Activated gamma-delta T cell treated with Interleukin-2 at 50 U/mL for 16 hours (primary cell): ENCODE measurements around the gene FAM24B.

Experiments
- DNase-seq: peaks from one replicate; pipeline ENCODE4 v3.0.0-alpha.2; 2020

The FAM24B gene

DNA sequence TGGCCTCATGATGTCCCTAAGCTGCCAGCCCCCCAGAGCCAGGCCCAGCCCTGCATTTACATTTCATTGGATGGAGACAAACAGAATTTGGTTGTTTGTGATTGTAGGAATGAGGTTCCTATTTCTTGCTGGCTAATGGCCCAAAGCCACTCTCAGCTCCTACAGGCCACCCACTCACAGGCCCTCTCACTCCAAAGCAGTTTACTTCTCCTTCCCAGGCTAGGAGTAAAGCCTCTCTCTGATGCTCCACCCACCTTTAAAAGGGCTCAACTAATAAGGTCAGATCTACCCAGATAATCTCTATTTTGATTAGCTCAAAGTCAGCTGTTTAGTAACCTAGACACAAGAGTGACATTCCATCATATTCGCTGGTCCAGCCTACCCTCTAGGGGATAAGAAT, 22.5 kb downstream of the FAM24B start:
- no peak for DNase-seq

DNA sequence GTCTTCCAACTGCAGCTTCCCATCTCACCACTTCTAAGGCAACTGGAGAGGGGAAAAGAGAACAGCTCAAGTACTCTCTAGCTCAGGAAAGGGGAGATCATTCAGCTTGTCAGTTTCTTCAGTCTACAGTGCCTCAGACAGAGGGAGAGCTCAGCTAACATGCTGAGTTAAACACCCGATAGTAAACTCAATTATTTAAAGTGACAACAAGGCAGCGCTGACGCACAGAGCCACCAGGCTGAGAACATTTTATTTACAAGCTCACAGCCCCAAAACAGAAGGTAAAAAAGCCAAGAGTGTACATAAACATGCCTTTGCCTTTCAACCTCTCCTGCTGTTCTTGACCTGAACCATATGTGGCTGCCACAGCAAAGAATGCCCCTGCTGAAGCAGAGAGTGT, 23.6 kb downstream of the FAM24B start:
- DNase-seq, result no peak

DNA sequence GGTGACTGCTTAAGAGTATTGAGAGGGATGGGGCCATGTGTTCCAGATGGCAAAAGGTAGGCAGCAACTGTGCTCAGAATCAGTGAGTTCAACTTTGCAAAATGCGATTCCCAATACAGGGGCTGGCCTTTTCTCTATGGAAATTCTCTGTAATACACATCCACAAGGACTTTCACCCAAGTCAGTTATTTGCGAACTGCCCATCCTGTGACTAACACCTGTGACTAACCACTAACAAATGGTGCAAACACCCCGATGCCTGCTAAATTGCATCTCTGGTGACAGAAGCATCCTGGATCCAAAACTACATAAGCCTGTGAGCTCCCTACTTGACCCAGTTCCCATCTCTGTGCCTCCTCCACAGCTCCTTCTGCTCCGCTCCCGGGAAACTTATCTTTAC, 24.7 kb downstream of the FAM24B start:
- DNase-seq, result no peak

DNA sequence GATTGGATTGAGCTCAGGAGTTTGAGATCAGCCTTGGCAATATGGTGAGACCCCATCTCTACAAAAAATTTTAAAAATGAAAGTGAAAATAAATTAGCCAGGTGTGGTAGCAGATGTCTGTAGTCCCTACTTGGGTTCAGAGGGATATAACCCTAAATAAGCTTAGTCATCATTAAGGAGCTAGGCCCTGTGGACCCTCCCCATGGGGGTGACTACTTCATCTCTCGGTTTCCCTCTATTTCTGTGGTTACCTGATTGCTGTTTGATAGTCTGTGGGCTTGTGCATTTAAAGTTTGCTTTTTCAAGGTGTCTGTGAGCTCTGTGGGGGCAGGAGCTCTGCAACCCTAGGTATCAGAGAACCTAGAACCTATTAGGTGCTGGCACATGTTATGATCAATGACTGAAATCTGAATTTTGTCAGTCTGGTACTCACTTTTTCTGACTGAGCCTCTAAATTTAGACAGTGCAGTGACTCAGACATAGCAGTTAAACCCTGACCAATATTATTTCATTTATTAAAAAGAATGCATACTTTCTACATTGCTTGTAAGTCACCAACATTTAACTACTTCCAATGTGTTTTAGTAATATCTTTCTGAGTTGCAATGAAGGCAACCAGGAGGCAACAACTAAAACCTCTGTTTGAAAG, 25.6 kb downstream of the FAM24B start:
- no peak for DNase-seq

DNA sequence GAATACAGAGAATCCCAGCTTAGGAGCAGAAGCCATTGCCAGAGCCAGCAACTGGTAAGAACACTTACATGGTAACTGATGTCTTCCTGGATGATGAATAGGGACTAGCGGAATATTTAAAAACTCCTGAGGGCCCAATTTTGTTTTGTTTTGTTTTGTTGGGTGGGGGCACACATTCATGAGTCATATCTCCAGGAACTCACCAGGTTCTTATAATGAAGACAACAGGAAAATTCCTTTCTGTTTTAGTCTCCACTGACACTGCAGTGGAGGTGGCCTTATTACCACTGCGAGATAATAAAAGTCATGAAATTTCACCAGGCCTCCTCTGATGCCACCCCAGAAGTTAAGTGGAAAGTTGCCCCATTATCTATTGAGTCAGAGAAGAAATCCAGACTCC, 27.1 kb downstream of the FAM24B start:
- no peak for DNase-seq

DNA sequence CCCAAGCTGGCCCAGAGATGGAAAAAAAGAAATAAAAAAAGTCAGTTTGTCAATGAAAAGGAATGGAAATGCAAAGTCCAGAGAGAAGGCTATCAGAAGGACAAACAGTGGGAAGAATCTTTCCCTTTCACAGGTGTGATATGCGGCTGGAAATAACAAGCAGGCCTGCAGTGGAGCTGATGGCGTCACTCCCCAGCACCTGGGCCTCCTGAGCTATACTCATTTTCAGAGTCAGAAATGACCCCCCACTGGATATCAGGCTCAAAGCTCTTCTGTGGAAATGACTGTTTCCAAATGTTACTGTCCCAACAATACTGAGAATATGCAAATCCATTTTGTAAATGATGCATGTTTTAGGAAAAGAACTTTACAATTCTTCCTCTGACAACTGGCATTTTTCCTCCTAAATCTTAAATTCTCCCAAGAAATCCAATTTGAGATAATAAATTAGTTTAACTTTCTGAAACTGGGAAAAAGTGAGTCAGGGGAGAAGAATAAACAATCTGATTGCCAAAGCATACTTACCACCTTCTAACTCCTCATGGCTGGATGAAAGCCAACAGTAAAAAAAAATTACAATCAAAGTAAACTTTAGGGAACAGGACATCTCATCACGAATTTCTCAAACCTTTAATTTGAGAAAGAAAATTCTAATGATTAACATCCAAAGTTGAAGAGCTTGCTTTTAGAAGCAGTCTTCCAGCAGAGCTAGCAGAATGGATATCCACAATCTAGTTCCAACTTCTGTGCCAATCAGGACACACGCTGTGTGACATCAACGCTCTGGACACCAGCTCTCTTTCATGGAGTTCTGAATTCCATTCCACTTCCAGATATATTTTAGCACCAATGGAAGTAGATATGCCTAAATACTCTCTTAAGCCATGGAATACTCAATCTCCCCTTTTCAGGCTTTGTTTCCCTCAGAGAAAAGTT, 28.4 kb downstream of the FAM24B start:
- DNase-seq, result no peak

DNA sequence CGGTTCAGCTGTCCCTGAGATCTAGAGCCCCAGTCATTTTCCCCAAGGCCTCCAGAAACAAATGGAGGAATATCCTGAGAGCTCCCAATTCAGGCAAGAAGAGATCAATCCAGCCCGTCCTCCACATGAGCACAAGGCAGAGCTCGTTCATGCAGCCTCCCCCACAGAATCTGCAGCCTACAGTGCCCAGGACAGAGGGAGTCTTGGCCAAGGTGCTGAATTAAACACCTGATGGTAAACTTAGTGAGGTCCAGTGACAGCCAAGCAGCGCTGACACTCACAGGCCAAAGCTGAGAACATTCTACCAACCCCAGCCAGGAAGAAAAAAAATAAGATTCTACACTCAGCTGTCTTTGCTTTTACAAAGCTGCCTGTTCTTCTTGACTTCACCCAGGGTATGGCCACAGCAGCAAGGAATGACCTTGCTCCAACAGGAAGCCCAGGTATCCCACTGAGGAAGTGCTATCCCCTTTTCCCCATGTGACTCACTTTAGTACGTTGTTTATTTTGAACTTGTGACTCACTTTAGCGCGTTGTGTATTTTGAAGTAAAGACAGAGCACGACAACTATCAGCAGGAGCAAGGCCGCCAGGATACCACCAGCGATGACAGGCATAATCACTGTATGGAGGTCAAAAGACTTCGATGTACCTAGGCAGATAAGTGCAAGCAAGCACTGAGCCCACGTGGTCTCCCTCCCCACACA, 29.3 kb downstream of the FAM24B start:
- no peak for DNase-seq

DNA sequence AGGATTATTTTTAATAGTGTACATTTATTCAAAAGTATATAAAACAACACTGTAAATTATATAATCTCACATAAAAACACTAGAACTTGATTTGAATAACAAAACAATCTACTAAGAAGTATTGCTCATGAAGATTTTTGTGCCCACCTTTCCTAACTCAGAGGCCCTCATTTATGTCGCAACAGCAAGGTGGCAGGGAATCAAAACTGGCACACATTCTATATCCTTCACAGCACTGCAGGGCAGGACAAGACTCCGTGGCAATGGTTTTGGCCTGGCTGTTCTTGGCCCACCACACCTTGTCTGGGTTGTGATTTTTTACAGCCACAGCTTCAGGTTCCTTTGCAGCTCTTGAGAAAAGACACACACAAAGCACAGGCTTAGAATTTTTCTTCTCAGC, 30.3 kb downstream of the FAM24B start:
- no peak for DNase-seq

DNA sequence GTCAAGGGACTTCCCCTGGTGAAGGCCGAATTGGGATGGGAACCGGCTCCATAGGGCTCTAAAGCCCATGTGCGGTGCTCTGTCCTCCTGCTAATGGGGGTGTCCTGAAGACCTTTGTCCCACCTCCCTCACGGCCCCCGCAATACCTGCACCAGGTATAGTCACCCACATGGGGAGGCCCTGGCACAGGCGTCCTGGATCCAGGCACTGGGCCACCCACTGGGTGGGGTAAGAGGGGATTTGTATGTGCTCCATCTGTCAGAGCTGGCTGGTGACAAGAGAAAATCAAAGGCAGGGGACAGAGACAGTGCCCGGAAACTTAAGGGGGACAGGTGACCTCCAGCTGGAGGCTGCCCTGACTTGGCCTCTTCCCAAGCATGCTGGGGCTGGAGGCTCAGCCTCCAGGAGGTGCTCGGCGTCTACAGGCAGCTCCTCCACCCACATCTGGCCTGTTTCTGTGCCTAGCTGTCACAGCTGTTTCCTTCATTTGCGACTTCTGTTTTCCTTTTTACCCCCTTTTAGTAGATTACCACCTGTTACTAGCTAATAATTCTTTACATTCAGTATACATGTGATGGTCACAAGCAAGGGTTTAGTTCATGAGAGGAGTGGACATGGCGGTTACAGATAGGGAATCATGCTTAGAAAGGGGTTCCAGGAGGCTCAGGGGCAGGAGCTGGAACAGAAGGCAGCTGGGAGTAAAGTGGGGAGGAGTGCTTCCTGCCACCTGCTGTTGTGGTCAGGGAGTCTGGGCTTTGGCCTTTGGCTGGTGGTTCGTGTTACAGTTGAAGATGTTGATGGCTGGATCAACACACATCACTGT, 31.4 kb downstream of the FAM24B start:
- no peak for DNase-seq

DNA sequence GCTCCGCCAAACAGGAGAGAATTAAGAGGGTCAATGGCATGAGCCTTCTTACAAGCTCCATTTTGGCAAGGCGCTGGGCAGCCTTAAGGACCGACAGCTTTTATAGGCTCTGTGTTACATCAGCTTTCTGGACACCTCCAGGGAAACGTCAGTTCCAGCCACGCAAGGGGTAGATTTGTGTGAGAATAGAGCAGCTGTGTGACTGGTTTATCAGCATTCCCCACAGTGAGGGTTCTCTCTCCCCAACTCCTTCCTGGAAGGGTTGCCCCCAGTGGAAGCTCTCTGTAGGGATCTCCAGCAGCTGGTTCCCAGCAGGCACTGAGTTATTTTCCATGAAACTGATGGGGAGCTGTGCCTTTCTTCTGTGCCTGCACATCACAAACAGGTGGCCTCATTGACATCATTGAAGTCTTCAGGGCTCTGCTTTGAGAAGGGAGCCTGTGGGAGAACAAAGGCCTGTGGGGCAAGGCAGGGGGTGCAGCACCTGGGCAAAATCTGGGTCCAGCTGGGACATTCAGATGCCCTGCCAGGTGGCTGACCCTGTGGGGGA, 33.5 kb downstream of the FAM24B start, which contains the start of gene CUZD1:
TSS of gene CUZD1 (minus strand) at position 75 of the 550 bp plus-strand sequence. CDS start at position 61, 14 bp downstream.
- no peak for DNase-seq

DNA sequence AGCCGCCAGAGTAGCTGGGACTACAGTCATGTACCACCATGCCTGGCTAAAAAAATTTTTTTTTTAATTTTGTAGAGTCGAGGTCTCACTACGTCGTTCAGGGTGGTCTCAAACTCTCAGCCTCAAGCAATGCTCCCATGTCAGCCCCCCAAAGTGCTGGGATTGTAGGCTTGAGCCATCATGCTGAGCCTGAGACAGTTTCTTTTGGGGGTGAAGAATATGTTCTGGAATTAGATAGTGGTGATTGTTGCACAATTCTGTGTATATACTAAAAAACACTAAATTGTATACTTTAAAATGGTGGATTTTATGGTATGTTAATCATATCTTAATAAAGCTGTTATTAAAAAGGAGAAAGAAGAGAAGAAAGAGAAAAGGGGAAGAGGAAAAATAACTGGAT, 35.2 kb downstream of the FAM24B start:
- no peak for DNase-seq

DNA sequence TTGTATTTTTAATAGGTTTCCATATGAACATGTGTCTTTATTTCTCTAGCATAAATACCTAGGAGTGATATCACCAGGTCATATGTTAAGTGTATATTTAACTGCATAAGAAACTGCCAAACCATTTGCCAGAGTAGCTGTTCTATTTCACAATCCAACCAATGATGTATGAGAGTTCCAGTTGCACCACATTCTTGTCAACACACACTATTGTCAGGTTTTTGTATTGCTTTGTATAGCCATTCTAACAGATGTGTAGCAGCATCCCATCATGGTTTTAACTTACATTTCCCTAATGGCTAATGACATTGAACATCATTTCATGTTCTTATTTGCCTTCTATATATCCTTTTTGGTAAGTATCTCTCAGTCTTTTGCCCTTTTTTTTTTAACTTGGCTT, 37.8 kb downstream of the FAM24B start:
- no peak for DNase-seq

DNA sequence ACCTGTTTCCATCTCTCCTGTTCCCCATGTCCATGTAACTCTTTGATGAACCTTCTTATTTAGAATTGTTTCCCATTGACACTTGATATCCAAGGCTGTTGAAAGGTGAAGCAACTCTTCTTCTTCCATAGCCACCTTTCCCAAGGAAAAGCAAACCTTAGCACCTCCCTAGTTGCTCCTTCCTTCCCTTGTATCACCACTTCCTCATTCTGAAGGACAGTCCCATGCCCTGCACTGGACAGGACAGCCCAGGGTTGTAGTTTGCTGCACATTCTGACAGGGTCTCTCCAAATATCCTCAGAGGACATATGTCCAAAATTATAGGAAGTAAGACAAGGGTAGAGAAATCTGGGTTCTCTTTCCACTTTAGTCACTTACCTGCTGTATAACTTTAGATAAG, 39.9 kb downstream of the FAM24B start:
- no peak for DNase-seq

DNA sequence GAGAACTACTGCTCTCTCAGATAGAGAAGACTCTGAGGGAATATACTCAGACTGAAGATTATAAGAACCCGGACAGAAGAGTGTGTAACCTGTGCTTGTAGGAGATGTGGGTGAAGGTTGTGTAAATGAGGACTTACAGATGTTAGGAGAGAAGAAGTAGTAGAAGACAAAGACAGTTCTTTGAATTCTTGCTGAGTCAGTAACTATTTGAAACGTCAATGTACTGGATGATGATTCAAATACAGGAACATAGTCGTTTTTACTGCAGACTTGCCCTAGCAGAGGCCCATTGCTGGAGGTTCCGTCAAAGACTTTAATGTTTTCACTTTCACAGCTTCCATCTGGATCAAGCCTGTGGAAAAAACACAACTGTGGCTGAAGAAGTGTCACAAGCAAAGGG, 40.5 kb downstream of the FAM24B start:
- DNase-seq, result no peak

DNA sequence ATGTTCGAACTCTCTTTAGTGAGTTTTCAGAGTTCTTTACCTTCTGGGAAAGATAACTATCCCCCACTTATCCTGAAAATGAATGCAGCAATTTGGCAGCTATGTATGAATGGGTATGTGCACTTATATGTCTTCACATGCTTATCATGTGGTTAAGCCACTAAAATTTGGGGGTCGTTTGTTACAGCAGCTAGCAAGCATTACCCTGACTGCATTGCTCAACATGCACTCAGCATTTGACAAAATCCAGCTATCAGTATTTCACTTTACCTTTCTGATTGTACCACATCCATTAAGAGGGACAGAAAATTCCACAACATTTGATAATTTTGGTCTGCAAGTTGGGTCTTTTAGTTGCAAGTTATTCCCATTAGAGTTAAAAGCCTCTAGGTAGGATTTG, 43.5 kb downstream of the FAM24B start:
- DNase-seq, result no peak

DNA sequence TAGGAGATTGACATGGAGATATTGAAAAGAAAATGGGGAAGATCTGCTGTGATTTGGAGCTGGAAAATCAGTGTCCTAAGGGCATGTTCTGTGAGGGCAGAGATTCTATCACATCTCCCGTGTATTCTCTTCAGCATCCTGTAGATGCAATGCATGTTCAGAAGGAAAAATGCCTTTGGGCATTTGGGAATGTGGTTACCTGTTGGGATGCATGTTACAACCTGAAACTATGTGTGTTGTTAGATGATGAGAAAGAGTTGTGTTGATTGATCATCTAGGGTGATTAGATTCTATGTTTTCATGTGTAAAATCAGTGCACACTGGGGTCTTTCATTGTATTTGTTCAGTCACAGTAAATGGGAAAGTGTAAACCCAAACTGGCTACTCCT, 48.4 kb downstream of the FAM24B start:
- DNase-seq, result no peak

DNA sequence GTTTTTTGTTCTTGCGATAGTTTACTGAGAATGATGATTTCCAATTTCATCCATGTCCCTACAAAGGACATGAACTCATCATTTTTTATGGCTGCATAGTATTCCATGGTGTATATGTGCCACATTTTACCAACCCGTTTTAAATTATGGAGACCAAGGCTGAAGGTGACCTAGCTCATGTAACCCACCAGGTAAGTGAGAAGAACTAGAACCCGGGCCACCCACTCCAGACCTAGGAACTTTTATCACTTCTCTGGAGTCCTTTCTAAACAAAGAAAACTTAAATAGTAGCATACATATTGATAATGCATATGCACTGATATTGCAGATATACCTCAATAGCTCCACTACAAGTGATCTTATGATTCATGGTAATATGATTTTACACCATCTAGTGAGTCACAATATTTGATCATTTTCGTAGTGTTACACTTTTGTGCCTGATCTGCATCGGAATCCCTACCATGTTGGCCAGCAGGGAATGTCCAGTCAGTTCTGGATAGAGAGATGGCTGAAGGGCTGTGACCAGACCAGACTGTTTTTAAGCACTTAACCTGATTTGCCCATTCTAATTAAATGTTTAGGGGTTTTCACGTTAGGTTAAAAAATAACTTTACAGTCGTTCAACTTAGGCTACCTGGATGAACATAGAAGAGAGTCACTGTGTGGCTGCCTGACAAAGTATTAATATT, 49.0 kb downstream of the FAM24B start:
- DNase-seq, result no peak

DNA sequence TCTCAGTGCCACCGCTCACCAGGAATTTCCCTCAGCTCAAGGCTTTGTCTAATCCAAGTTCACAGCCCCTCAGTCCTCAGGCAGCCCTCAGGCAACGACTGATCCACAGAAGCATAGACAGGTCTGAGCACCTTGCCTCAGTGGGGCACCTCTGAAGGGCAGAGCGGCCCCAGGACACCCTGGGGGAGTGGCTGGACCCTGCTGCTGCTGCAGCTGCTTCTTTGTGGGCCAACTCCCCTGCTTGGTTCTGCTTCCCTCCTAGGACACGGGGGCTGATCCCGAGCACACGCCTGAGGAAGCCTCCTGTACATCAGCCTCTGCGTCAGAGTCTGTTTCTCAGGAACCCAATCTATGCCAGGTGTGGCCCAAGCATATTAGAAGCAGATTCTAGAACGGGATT, 49.9 kb downstream of the FAM24B start:
- no peak for DNase-seq

DNA sequence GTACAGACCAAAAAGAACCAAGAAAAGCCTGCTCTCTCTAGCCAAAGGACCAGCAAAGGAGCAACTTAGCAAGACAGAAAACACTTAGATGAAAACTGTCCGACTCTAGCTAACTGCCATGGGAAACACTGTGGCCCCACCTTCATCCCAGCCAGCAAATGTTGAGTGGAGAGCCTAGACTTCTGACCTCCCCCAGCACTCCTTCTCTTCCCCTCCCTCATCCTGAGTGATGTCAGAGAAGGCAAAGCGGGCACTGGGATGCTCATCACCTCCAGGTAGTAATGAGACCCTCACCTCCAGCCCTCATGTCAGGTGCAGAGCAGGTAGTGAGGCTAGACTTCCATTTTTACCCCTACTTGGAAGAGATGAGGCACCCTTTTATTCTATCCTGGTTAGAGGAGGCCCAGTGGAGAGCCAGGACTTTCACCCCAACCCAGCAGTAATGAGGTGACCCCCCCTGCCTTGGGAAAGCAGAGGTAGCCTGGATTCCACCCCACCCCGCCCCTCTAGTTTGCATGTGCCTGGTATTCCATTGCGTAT, 50.6 kb downstream of the FAM24B start:
- no peak for DNase-seq

DNA sequence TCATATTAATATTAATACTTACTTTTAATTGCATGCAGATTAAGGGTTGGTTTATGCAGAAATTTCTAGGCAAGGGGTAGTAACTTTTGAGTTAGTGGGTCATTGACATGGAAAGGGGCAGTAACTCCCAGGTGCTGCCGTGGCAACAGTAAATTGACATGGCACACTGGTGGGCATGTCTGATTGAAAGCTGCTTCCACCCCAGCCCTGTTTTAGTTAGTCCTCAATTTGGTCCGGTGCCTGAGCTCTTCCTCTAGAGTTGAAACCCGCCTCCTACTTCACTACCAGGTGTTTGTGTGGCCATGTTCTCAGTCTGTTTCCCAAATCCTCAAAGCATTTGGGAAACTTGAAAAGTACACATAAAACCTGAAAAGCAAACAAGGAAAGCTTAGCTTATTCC, 52.1 kb downstream of the FAM24B start:
- no peak for DNase-seq

DNA sequence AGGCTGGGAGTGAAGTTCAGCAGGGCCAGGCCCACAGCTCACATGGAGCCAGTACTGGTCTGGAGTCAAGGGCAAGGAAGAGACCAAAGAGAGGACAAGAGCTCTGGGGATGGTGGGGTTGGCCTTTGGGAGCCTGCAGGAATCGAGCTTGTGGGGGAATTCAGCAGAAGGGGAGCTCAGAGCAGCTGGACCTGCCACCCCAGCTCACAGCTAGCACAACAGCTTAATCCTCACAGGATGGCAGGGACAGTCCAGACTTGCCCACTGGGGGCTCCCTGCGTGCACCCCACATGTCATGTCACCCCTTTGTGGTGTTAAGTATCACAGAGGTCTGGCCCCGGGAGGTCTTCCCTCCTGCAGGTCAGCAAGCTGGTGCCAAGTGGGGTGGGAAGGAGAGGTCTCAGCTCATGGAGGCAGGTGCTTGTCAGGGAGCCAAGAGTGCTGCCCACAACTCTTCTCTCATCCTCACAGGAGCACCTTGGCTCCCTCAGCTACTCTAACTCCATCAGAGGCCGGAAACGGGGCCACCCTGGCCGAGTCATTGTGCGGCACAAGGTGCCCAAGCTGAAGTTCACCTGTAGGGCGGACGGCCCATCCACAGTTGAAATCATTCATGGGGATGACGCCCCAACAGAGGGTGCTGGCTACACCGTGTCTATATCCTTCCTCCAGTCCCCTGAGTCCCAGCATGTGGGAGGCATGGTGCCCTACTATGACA, 56.2 kb downstream of the FAM24B start:
- DNase-seq, result no peak
